Measurements from ENCODE around the gene LMTK3. TPM values are rescaled to one million over a fixed set of nuclear protein-coding genes. Genes with fewer than 3 reads are reported as not detected.

LMTK3 gene
- total and polyA plus RNA-seq, 2 experiments from 2014 or later: 1.6 to 11.8 TPM

DNA sequence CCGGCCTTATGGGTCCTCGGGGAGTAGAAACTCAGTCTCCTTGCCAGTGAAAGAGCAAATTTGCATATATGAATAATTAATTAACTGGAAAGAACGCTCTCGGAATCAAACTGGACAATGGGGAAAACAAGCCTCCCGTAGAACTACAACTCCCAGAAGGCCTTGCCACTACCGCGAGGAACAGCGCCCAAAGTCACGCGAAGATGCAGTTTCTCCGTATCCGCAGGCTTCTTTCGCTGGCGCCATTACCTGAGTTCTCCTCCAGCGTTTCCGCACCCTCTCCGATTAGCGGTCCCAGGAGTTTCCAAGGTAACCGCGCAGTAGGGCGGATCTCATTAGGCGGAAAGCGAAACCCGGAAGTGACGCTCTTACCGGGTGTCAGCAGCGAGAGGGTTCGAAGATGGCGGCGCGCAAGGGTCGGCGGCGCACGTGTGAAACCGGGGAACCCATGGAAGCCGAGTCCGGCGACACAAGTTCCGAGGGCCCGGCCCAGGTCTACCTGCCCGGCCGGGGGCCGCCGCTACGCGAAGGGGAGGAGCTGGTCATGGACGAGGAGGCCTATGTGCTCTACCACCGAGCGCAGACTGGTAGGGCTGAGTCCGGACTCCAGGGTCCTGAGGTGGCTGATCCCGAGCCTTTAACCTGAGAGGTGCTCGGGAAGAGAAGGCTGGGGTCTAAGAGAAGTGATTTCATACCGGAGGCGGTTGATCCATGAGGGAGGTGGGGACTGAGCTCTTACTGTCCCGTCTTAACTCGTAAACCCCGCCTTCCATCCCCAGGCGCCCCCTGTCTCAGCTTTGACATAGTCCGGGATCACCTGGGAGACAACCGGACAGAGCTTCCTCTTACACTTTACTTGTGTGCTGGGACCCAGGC lies 65.8 kb downstream of the LMTK3 start, which contains the start of gene GRWD1:
GRWD1 (plus strand) TSS at position 378 of the 876 bp plus-strand sequence; CDS start at position 401, 23 bp downstream.
- Mint-ChIP-seq H3K27ac (peak within 1 kb of the TSS; percentile 98), H3K27me3 (ENCODE audit: insufficient read depth, low read depth, poor library complexity) (peaks cover 21% of the 10 kb centered on the region), H3K36me3 (ENCODE audit: low read depth) (peaks cover 54% of the 10 kb centered on the region), H3K9me3 (no peaks in the 10 kb centered on the region; the same call in 2 of the 3 replicates), H3K4me3 (peak within 1 kb of the TSS; percentile 92), H3K4me1 (peaks cover 19% of the 10 kb centered on the region)
- Histone ChIP-seq H3K4me2 (peak within 1 kb of the TSS; percentile 86), H3K4me3 (peak within 1 kb of the TSS; percentile 86), H3F3A (replicated peaks; ENCODE audit: low read depth) (peaks cover 35% of the 10 kb centered on the region), H3K36me3 (ENCODE audit: insufficient read depth) (peaks cover 19% of the 10 kb centered on the region), H3K27me3 (ENCODE audit: insufficient read depth) (peaks cover 28% of the 10 kb centered on the region), H2AFZ (no peak within 1 kb of the TSS), H3K4me1 (ENCODE audit: insufficient read depth) (peaks cover 22% of the 10 kb centered on the region), H3K9me2 (ENCODE audit: insufficient read depth) (no peaks in the 10 kb centered on the region), H3K79me2 (replicated peaks; ENCODE audit: insufficient read depth) (peaks cover 27% of the 10 kb centered on the region), H4K20me1 (replicated peaks; ENCODE audit: insufficient read depth) (peaks cover 11% of the 10 kb centered on the region; the same call in 1 of the 2 replicates), H3K27ac (ENCODE audit: low read depth) (peak within 1 kb of the TSS; percentile 21)
- DNase-seq (ENCODE audit: low spot score) (peak; percentile 98), ATAC-seq (peak; percentile 78)
- TF ChIP-seq STAT1 (IDR thresholded peaks at IDR 0.05; ENCODE audit: unreplicated experiment) (no peak), POLR2AphosphoS5 (IDR thresholded peaks at IDR 0.05; ENCODE audit: low read depth) (peak; percentile 83), CREB1 (CRISPR knock-in tag; IDR thresholded peaks at IDR 0.05; ENCODE audit: low read depth) (peak; percentile 91)
- TF ChIP-seq, protein P1, sequence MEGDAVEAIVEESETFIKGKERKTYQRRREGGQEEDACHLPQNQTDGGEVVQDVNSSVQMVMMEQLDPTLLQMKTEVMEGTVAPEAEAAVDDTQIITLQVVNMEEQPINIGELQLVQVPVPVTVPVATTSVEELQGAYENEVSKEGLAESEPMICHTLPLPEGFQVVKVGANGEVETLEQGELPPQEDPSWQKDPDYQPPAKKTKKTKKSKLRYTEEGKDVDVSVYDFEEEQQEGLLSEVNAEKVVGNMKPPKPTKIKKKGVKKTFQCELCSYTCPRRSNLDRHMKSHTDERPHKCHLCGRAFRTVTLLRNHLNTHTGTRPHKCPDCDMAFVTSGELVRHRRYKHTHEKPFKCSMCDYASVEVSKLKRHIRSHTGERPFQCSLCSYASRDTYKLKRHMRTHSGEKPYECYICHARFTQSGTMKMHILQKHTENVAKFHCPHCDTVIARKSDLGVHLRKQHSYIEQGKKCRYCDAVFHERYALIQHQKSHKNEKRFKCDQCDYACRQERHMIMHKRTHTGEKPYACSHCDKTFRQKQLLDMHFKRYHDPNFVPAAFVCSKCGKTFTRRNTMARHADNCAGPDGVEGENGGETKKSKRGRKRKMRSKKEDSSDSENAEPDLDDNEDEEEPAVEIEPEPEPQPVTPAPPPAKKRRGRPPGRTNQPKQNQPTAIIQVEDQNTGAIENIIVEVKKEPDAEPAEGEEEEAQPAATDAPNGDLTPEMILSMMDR (conservative IDR thresholded peaks at IDR 0.05; ENCODE audit: low read depth in 2 of 2): peak in 1 of 2 experiments; percentile 26; a peak in 1 of 4 replicates
- TF ChIP-seq, protein P2, sequence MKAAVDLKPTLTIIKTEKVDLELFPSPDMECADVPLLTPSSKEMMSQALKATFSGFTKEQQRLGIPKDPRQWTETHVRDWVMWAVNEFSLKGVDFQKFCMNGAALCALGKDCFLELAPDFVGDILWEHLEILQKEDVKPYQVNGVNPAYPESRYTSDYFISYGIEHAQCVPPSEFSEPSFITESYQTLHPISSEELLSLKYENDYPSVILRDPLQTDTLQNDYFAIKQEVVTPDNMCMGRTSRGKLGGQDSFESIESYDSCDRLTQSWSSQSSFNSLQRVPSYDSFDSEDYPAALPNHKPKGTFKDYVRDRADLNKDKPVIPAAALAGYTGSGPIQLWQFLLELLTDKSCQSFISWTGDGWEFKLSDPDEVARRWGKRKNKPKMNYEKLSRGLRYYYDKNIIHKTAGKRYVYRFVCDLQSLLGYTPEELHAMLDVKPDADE (IDR thresholded peaks at IDR 0.05): peak; percentile 84

DNA sequence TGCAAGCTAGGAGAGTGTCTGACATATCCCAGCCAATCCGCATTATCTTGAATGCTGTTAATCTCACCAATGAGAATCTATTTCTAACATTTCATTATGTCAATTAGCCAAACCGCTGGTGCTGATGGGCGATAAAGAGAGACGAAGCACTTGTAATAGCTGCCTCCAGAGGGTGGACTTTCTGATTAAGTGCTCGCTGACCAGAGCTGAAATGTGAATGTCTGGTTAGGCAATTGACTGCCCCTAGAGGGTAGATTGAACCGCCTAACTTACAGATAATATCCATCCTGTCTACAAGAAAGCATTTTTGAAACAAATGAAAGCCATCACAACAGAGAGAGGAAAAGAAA lies 66.4 kb downstream of the LMTK3 start:
- Histone ChIP-seq H3F3A (replicated peaks; ENCODE audit: low read depth) (peaks cover 35% of the 10 kb centered on the region), H4K20me1 (replicated peaks; ENCODE audit: insufficient read depth) (peaks cover 11% of the 10 kb centered on the region; the same call in 1 of the 2 replicates), H3K4me2 (peak overlapping the region; percentile 86), H3K79me2 (replicated peaks; ENCODE audit: insufficient read depth) (peaks cover 27% of the 10 kb centered on the region), H3K4me3 (peak overlapping the region; percentile 86), H3K27me3 (ENCODE audit: insufficient read depth) (peaks cover 30% of the 10 kb centered on the region), H3K27ac (ENCODE audit: low read depth) (peak overlapping the region; percentile 21), H3K9me2 (ENCODE audit: insufficient read depth) (no peaks in the 10 kb centered on the region), H2AFZ (no peak overlapping the region), H3K4me1 (ENCODE audit: insufficient read depth) (peaks cover 22% of the 10 kb centered on the region), H3K36me3 (ENCODE audit: insufficient read depth) (peaks cover 19% of the 10 kb centered on the region)
- Mint-ChIP-seq H3K4me3 (peak overlapping the region; percentile 92), H3K4me1 (peaks cover 19% of the 10 kb centered on the region), H3K9me3 (no peaks in the 10 kb centered on the region; the same call in 2 of the 3 replicates), H3K36me3 (ENCODE audit: low read depth) (peaks cover 48% of the 10 kb centered on the region), H3K27me3 (ENCODE audit: insufficient read depth, low read depth, poor library complexity) (peaks cover 23% of the 10 kb centered on the region), H3K27ac (peak overlapping the region; percentile 98)
- DNase-seq (ENCODE audit: low spot score) (peak; percentile 84), ATAC-seq (peak; percentile 37)
- TF ChIP-seq, protein P1 (conservative IDR thresholded peaks at IDR 0.05; ENCODE audit: low read depth in 2 of 2): peak; percentile 42 to 65
- no peak for TF ChIP-seq JUNB (IDR thresholded peaks at IDR 0.05; ENCODE audit: unreplicated experiment)

All from GM23338 (cell line).